ENCODE results near the gene KIAA0513. TPM values are rescaled to one million over a fixed set of nuclear protein-coding genes. Genes with fewer than 3 reads are reported as not detected.

KIAA0513 gene
- total and polyA plus RNA-seq, 10 of the 15 experiments (the other 5 are each of a cell fraction or from before 2014, with no cell fraction given): 0.14 to 5.8 (median 2.0) TPM

DNA sequence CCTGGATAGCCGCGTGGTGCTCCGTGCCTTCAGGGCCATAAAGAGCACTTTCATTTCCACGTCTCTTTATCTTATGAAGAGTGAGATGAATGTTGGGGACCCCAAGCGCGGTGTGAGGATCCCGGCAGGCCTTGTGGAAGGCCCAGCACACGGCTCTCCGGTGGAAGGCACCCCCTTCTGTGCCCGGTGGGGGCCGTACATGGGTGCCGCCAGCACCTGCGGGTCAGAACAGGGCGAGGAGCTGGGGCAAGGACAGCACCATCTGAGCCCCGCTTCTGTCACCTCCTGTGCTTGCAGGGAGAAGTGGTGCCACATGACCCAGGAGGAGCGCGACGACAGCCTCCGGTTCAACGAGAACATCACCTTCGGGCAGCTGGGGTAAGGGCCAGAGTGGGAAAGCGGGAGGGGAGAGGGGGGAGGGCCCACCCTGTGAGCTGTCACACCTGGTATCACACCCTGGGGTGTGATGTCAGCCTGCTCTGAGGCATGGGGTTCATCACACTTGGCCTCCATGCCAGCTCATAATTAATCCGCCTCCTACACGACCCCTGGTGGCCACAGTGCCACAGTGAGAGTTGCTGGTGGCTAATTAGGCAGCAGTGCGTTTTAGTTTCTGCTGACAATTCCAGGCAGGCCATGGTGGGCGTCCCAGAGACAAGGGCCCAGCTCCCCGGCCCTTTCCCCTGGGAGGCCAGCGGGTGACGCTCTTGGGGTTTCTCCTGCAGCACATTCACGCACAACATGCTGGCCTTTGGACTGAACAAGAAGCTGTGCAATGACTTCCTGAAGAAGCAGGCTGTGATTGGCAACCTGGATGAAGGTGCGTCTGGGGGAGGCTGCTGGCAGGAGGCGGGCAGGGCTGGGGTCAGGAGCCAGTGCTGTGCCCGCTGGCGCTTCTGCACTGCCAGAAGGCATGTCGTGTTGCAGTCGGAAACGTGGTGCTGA lies 59.0 kb downstream of the KIAA0513 start:
- Histone ChIP-seq H4K20me1 (ENCODE audit: control insufficient read depth, insufficient read depth) (no peaks in the 10 kb centered on the region), H3K36me3 (ENCODE audit: control insufficient read depth in 2 of 2, insufficient read depth in 2 of 2, low read length in 1 of 2) (no peaks in the 10 kb centered on the region; a peak in 2 of 4 replicates), H3K9ac (ENCODE audit: control insufficient read depth, insufficient read depth, low read length) (no peak overlapping the region), H3K4me1 (ENCODE audit: control insufficient read depth, insufficient read depth, low read length) (peaks cover 30% of the 10 kb centered on the region), H3K4me3 (no peak overlapping the region), H3K4me2 (ENCODE audit: control insufficient read depth, insufficient read depth) (no peak overlapping the region), H3K79me2 (ENCODE audit: control insufficient read depth, insufficient read depth, low read length) (no peaks in the 10 kb centered on the region), H3K27ac (ENCODE audit: control insufficient read depth, insufficient read depth) (no peak overlapping the region), H2AFZ (ENCODE audit: control insufficient read depth, low read depth, low read length) (peak overlapping the region; percentile 51), H3K27me3 (replicated peaks in 1 of 2; ENCODE audit: control insufficient read depth in 2 of 2, insufficient read depth in 2 of 2, low read length in 1 of 2) (no peaks in the 10 kb centered on the region), H3K9me3 (replicated peaks; ENCODE audit: control insufficient read depth, insufficient read depth, low read length) (no peaks in the 10 kb centered on the region)
- ATAC-seq (peak; percentile 91), DNase-seq (ENCODE audit: low read depth, low spot score) (no peak), FAIRE-seq (peak; percentile 98)
- in situ Hi-C loops (cut with MboI): no loop called here
- no TSS peak for BruUV-seq (replicated peaks)
- ChIA-PET POLR2A (interaction anchor here (0.6 to 0.7 kb wide), 2 partner anchors 75 to 280 kb away, joined by 3 read pairs; partner anchors contain the start of gene ZDHHC7), CTCF (interaction anchor here (0.7 to 3.4 kb wide), 19 partner anchors 10 to 361 kb away, joined by 3 to 29 read pairs (median 5); partner anchors contain the start of genes KIAA0513 and ZDHHC7), SMC1A (ENCODE audit: uncharacterized antibody, unreplicated experiment) (interaction anchor here (0.5 to 1.4 kb wide), 5 partner anchors 31 to 117 kb away, joined by 3 to 6 read pairs (median 3); no protein-coding TSS in a partner anchor), RAD21 (ENCODE audit: unreplicated experiment) (interaction anchor here (1.0 to 1.6 kb wide), 4 partner anchors 31 to 76 kb away, joined by 4 to 8 read pairs (median 6); partner anchors contain the start of gene KIAA0513)
- WGBS (ENCODE audit: insufficient coverage, insufficient replicate concordance, low lambda C conversion rate, missing lambda C conversion rate): 50% methylated on average over 37 of the region's 37 CpGs
- intact Hi-C loops (cut with micrococcal nuclease; ENCODE audit: unreplicated experiment): loop anchor here (5.0 kb wide), 2 partner anchors 59 to 74 kb away; partner anchors contain the start of genes KIAA0513 and ZDHHC7
- TF ChIP-seq SIX5 (IDR thresholded peaks at IDR 0.05; ENCODE audit: low read depth, low read length, severe bottlenecking) (no peak), RUNX3 (IDR thresholded peaks at IDR 0.05; ENCODE audit: low read length) (no peak), MXI1 (IDR thresholded peaks at IDR 0.05; ENCODE audit: low read depth, low read length) (no peak), NR2C2 (IDR thresholded peaks at IDR 0.05; ENCODE audit: borderline replicate concordance, control insufficient read depth, insufficient read length, low read depth) (no peak), NBN (IDR thresholded peaks at IDR 0.05) (no peak), YBX1 (IDR thresholded peaks at IDR 0.05) (no peak), STAT3 (IDR thresholded peaks at IDR 0.05; ENCODE audit: low read depth, low read length) (no peak), EED (IDR thresholded peaks at IDR 0.05; ENCODE audit: low read depth) (no peak), FOXK2 (IDR thresholded peaks at IDR 0.05) (no peak), HDGF (IDR thresholded peaks at IDR 0.05) (no peak), IKZF2 (IDR thresholded peaks at IDR 0.05) (no peak), ZNF384 (IDR thresholded peaks at IDR 0.05; ENCODE audit: borderline replicate concordance, low read depth, low read length) (no peak), MTA3 (IDR thresholded peaks at IDR 0.05; ENCODE audit: borderline replicate concordance, low read length) (no peak), CBFB (IDR thresholded peaks at IDR 0.05; ENCODE audit: low read depth) (no peak), NR2C1 (IDR thresholded peaks at IDR 0.05) (no peak), NFIC (IDR thresholded peaks at IDR 0.05; ENCODE audit: low read depth, low read length) (no peak), CHD1 (IDR thresholded peaks at IDR 0.05; ENCODE audit: low read depth, low read length) (no peak), GABPA (IDR thresholded peaks at IDR 0.05; ENCODE audit: low read depth) (no peak), SIN3A (IDR thresholded peaks at IDR 0.05; ENCODE audit: low read depth, low read length) (no peak), CREB1 (IDR thresholded peaks at IDR 0.05; ENCODE audit: low read depth) (0 out of 2 replicates have a peak, but pooled peaks have one; percentile 32), RAD21 (IDR thresholded peaks at IDR 0.05; ENCODE audit: insufficient read depth, low read depth, low read length) (peak; percentile 82), SREBF2 (IDR thresholded peaks at IDR 0.05; ENCODE audit: low read length) (no peak), SMAD5 (IDR thresholded peaks at IDR 0.05; ENCODE audit: low read depth) (no peak), POLR2A (IDR thresholded peaks at IDR 0.05; ENCODE audit: low read depth, low read length) (no peak), SPI1 (IDR thresholded peaks at IDR 0.05; ENCODE audit: borderline replicate concordance, insufficient read depth, low read depth, low read length) (no peak)
- TF ChIP-seq, protein P1, sequence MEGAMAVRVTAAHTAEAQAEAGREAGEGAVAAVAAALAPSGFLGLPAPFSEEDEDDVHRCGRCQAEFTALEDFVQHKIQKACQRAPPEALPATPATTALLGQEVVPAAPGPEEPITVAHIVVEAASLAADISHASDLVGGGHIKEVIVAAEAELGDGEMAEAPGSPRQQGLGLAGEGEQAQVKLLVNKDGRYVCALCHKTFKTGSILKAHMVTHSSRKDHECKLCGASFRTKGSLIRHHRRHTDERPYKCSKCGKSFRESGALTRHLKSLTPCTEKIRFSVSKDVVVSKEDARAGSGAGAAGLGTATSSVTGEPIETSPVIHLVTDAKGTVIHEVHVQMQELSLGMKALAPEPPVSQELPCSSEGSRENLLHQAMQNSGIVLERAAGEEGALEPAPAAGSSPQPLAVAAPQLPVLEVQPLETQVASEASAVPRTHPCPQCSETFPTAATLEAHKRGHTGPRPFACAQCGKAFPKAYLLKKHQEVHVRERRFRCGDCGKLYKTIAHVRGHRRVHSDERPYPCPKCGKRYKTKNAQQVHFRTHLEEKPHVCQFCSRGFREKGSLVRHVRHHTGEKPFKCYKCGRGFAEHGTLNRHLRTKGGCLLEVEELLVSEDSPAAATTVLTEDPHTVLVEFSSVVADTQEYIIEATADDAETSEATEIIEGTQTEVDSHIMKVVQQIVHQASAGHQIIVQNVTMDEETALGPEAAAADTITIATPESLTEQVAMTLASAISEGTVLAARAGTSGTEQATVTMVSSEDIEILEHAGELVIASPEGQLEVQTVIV (IDR thresholded peaks at IDR 0.05; ENCODE audit: borderline replicate concordance, partially characterized antibody): no peak

Data from GM12878 (cell line).